Fibroblast of peridontal ligament (primary cell): Measurements from ENCODE around the gene METTL27.
"Not testable (repeated sequence)": the region's sequence is repeated elsewhere in the genome, so short reads cannot be mapped to it uniquely, and the experiment has no call there.

Experiments
- DNase-seq: peaks from one replicate; pipeline ENCODE4 v3.0.0-alpha.2; 2010; ENCODE audit errors: extremely low read depth

METTL27 gene

DNA sequence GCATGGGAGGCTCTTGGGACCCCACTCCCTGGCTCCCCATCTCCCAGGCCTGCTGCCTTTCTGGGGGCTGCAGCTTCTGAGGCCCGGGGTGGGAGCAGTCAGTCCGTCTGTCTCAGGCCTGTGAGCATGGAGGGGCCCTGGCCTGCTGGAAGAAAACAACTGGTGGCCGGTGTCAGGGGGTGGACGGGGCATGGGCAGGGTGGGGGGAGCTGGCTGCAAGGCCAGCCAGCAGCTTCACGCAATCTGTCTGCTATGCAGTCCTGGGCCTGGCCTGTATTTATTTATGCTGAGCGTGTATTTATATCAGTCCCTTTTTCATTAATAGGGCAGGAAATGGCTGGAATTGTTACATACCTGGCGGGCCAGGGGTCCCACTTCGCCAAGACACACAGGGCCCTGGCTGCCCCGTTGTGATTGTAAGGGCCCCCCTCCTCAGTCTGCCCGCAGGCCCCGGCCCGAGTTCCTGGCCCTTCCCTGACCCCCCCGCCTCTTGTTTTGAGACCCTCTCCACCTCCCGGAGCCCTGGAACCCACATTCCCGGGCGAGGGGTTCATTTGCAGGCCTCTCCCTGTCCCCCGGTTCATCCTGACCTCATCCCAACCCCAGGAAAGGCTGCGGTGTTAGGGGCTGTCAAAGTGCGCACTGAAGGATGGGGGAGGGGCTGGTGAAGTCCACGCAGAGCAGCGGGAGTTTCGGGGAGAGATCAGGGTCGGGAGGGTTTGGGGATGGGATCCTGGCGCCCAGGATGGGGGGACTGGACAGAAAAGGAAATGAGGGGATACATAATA lies 26.9 kb upstream of the METTL27 start:
- DNase-seq = no peak

DNA sequence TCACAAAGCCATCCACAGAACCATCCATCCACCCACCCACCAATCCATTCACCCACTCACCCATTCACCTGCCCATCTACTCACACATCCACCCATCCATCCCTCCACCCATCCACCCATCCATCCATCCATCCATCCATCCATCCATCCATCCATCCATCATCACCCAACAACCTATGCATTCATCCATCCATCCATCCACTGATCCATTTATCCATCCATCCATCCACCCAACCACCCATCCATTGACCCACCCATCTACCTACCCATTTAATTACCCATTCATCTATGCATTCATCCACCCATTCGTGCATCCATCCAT lies 24.1 kb upstream of the METTL27 start:
- DNase-seq = no peak

DNA sequence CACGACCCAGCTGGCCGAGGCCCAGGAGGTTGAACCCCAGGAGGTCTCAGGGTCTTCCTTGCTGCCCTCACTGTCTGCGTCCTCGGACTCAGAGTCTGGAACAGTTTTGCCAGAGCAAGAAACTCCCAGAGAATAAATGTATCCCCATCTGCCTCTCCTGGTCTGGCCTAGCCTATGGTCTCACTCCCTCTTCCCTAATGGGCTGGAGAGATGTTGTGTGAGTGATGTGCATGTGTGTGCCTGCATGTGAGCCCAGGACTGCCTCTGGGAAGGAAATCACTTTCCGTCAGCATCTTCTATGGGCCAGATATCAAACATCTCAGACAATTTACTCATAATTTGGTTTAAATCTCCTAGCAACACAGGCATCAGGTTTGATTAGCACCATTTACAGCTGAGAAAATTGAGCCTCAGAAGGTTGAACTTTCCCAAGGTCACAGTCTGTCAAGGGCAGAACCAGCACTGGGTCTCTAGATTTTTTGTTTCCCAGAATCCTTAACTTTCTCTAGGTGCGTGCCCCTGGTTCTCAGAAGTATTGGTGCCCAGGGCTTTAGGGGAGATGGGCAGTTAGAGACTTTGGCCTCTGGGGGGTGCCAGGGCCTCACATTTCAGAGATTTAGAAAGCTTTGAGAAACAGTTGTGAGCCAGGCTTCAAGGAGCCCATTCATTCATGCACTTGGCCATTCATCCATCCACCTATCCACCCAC lies 23.6 kb upstream of the METTL27 start:
- DNase-seq = peak; percentile 74

DNA sequence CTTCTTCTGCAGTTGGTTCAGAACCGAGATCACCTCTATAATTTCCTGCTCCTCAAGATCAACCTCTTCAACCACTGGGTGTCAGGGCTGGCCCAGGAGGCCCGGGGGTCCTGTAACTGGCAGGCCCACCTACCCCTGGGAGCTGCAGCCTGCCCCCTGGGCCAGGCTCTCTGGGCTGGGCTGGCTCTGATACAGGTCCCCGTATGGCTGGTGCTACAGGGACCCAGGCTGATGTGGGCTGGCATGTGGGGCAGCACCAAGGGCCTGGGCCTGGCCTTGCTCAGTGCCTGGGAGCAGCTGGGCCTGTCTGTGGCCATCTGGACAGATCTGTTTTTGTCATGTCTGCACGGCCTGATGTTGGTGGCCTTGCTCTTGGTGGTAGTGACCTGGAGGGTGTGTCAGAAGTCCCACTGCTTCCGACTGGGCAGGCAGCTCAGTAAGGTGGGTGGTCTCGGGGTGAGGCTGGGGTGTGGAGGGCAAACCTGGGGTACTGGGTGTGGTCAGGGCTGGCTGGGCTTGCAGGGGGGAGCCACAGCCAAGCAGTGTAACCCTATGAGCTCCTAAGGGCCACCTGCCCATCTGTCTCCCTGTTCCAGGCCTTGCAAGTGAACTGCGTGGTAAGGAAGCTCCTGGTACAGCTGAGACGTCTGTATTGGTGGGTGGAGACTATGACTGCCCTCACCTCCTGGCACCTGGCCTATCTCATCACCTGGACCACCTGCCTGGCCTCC lies 22.8 kb upstream of the METTL27 start:
- DNase-seq = no peak

DNA sequence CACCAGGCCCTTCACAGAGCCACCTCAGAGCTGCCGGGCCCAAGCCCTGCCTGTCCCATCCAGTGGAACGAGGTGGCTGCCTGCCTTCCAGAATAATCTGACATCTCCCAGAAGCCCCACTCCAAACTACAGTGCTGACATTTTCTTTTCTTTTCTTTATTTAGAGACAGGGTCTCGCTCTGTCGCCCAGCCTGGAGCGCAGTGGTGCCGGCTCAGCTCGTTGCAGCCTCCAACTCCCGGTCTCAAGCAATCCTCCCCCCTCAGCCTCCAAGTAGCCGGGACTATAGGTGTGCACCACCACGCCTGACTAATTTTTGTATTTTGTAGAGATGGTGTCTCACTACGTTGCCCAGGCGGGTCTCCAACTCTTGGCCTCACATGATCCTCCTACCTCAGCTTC lies 19.0 kb upstream of the METTL27 start:
- no peak for DNase-seq

DNA sequence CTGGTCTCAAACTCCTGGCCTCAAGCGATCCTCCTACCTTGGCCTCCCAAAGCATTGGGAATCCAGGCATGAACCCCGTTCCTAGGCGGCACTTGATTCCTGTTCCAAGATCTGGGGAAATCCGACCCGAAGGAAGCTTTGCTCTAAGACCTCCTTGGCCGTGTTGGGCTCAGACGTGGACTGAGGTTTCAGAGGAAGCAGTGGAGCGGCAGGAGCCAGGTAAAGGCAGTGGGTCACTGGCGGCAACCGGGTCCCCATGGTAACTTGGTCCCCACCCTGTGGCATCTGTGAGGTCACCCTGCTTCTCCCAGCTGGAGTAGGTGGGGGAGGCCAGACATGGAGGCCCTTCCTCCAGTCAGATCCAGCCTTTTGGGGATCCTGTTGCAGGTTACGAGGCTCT lies 18.5 kb upstream of the METTL27 start, which contains the start of gene TMEM270:
Gene TMEM270 (plus strand): TSS at position 301 of the 400 bp plus-strand sequence. CDS start 36 bp downstream, at position 337.
- no peak for DNase-seq

DNA sequence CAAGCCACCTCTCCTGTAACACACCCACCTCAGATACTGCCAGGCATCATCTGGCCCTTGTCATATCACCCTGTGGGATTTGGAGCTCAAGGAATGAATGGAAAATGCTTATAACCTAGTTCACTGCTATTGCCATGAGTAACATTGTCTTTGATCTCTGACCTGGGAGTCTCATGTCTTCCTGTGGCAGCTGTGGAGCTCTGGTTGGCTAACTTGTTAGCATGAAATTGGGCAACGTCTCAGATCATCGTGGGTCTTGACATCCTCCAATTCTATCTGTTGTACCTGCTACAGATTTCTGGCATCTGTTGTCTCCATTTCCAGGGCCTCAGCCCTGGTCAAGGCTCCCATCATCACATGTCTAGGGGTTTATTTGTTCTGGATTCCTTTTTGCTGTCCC lies 16.5 kb upstream of the METTL27 start:
- no peak for DNase-seq

DNA sequence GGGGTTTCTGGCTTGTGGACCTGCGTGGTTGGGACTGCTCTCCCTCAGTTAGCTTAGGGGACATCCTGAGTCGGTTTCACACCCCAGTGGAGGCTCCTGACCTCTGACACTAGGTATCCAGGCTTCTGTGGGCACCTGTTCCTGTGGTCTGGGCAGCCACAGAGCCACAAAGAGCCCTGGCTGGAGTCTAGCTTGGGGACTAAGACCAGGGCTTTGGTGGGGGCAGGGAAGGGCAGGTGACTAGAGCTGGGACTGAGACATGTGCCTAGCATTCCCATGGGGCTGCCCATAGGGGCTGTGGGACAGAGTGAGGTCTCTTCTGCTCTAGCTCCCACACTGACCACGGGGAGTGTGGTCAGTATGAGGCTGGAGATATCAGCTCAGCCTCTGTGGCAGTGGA lies 14.6 kb upstream of the METTL27 start:
- DNase-seq = no peak

DNA sequence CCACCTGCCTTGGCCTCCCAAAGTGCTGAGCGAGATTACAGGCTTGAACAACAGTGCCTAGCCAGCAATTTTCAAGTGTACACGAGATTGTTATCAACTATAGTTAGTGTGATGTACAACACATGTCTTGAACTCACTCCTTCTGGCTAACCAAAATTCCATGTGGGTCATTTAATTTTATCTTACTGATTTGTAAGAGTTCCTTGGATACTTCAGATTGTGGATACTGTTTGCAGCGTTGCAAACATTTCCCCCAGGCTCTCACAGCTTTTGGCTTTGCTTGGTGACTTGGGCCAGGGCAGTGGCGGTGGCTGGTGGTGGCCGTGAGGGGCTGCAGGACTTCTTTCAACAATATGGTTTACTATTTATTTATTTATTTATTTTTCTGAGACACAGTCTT lies 10.2 kb upstream of the METTL27 start:
- DNase-seq = peak; percentile 27

DNA sequence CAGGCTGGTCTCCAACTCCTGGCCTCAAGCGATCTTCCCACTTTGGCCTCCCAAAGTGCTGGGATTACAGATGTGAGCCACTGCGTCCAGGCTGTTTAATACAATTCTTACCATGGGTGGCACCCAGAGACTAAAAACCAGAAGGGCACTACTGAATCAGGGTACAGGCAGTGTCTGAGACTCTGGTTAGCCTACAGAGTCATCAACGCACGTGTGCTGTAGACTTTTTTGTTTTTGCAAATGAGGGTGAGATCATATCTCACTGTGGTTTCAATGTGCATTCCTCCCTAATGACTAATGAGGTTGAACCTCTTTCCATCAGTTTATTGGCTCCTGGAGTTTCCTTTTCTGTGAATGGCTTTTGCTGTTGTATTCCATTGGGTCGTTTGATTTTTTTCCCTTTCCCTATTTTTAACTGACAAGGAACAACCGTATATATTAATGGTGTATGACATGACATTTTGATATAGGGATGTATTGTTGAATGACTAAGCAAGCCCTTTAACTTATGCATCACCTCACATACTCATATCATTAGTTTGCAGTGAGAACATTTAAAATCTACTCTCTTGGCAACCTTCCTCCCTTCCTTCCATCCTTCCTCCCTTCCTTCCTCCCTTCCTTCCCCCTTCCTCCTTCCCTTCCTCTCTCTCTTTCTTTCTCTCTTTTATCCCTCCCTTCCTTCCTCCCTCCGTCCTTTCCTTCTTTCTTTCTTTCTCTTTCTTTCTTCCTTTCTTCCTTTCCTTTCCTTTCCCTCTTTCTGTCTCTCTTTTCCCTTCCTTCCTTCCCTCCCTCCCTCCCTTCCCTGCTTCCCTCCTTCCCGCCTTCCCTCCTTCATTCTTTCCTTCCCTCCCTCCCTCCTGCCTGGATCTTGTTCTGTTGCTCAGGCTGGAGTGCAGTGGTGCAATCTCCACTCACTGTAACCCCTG lies 9.4 kb upstream of the METTL27 start:
- DNase-seq = peak; percentile 98

DNA sequence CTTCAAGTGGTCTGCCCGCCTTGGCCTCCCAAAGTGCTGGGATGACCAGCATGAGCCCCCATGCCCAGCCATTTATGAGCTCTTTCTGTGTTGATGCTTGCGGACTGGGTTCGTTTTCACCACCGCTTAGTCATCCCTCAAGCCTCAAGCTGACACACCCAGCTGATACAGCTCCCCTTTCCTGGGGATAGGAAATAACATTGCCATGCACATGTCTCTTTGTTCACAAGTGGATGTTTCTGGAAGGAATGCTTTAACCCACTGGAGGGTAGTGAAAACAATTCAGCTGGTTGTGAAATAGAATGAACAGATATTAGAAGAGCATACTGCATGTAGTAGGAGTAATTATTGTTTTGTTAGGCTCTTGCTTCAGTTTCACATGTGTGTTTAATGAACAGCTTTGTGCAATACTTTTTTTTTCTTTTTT lies 8.5 kb upstream of the METTL27 start:
- DNase-seq = peak; percentile 99

DNA sequence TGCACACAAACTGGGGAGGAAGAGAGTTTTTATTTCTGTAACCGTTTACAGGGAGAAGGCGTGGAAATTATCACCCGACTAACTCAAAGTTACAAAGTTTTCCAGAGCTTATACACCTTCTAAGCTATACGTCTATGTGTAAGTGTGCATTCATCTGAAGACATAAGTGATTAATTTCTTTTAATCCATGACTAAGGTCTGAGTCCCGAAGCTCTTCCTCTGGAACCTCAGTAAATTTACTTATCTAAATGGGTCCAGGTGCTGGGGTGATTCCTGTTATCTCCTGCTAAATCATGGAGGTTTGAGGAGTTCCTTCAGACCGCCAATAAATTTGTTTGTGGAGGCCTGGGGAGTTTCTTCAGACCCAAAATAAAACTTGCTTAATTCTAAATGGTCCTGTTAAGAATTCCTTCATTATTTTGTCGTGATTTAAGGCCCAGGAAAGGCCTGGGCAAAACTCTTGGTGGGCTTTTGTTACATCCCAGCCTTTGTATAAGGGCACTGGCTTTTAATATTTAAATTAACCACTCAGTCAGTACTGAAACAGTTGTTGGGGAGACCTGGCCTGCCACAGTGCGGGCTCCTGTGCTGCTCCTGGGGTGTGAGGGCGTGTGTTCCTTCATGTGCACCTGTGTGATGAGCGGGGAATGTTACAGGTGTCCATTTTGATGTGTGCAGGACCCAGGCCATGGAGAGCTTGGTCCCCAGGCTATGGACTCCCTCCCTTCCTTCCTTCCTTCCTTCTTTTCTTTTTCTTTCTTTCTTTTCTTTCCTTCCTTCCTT lies 5.8 kb upstream of the METTL27 start:
- DNase-seq = no peak

DNA sequence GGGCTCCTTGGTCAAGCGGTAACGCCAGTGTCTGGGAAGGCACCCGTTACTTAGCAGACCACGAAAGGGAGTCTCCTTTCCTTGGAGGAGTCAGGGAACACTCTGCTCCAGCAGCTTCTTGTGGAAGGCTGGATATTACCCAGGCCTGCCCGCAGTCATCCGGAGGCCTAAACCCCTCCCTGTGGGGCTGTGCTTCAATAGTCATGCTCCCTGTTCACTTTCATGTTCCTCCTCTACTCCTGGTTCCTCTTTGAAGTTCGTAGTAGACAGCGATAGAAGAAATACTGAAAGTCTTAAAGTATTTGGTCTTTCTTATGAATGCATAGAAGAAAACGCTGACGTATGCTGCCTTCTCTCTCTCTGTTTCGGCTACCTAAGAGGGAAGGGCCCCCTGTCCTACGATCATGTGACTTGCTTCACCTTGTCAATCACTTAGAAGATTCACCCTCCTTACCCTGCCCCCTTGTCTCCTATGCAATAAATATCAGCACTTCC lies 3.4 kb upstream of the METTL27 start:
- not testable (repeated sequence) for DNase-seq

DNA sequence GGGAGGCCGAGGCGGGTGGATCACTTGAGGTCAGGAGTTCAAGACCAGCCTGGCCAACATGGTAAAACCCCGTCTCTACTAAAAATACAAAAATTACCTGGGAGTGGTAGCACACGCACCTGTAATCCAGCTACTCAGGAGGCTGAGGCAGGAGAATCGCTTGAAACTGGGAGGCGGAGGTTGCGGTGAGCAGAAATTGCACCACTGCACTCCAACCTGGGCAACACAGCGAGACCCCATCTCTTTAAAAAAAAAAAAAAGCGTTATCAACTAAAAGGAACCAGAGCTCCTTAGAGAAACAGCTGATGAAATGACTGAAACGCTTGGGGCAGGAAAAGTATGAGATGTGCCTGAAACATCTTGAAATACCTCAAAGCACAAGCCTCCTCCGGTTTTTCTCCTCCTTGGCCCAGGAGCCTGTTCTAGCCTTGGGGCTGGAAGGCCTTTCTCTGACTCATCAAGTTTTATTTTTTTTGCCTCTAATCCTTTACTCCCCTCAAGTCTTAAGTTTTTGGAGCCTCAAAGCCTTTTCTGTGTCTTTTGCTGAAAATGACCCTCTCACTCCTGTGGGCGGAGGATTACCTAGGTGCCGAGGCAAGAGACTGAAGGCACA lies 2.6 kb upstream of the METTL27 start:
- peak; percentile 71 for DNase-seq

DNA sequence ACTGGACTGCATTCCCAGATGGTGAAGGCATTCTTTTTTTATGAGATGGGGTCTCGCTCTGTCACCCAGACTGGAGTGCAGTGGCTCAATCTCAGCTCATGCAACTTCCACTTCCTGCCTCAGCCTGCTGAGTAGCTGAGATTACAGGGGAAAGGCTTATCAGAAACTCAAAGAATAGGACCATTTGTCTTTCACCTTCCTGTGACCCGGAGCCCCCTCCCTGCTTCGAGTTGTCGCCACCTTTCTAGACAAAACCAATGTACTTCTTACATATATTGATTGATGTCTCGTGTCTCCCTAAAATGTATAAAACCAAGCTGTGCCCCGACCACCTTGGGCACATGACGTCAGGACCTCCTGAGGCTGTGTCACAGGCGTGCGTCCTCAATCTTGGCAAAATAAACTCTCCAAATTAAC lies 1.8 kb upstream of the METTL27 start:
- DNase-seq = no peak

DNA sequence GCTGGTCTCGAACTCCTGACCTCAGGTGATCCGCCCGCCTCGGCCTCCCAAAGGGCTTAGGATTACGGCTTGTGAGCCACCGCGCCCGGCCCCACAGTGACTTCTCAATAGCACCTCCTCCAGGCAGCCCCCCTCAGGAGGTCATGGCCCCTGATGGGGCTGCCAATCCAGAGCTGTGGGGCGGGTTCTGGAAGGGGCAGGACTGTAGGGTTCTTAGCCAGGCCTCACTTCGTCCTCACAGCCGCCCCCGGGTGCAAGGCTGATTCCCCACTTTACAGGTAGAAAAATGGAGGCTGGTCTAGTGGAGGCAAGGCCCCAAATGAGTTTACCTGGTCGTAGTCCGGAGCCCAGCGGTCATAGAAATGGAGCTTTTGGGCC lies 638 bp downstream of the METTL27 start:
- DNase-seq = no peak

DNA sequence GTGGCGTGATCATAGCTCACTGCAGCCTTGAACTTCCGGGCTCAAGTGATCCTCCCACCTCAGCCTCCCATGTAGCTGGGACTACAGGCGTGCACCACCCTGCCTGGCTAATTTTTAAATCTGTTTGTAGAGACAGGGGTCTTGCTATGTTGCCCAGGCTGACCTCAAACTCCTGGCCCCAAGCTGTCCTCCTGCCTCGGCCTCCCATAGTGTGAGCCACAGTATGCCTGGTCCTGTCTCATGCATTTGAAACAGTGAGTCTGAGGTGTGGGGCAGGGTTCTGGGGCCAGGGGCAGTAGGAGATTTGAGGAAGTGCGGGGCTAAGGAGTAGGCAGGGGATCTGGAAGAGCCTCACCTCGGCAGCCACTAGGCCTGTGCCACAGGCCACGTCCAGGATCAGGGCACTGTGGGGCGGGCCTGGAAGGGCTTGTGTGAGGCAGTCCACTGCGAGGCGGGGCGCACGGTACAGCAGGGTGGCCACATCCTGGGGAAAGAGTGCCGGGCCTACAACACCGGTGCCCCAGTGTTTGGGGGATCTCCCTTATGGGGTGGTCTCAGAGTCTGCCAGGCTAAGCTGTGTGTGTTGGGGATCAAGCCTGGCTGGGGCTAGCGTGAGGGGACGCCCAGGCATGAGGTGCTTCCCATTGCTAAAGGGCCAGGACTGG lies 1.5 kb downstream of the METTL27 start:
- DNase-seq = no peak

DNA sequence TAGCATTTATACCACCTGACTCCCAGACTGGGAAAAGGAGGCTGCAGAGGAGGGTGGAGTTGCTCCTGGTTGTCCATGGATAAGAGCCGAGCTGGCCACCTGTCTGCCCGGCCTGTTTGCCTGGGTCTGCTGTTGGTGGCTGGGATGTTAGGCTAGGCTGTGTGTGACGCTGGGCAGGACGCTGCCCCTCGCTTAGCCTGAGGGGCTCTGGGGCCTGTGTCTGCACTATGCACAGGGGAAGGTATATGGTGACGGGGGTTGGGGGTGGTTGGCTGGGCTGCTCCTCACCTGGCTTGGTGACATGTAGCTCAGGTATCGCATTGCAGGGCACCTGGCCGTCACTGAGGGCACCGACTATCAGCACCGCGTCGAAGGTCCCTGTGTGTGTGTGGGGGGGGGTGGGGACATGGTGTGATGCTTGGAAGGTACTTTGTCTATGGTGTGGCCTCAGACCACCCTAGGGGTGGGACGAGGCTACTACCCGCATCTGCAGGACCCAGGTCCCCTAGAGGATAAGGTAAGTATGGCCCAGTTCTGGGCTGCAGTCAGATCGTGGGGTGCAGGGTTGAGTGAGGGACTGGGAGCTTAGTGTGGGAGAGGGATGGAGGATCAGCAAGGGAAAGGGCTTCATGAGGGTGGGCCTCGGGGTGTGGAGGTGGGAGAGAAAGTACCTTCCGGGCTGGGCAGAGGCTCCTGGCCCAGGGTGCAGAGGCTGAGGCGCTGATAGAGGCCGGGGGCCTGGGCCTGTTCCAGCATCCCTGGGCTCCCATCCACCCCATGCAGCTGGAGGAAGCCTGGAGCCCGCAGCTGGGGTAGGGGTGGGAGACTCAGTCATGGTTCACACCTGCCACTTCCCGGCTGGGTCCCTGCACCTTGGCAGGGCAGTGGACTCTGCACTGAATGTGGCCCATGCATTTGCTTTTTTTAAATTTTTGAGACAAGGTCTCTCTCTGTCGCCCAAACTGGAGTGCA lies 2.3 kb downstream of the METTL27 start:
- DNase-seq = no peak
